Stimulated activated CD4-positive, alpha-beta T cell treated with anti-CD3 and anti-CD28 coated beads, TNF-alpha, amount 100 ng/mL, for 1 hour (primary cell): ENCODE results near the gene CDC5L.
A peak's percentile ranks its signal among the peaks of the same experiment; 100 is the strongest.
"Not testable (repeated sequence)": the region's sequence is repeated elsewhere in the genome, so short reads cannot be mapped to it uniquely, and the experiment has no call there.

Source experiments
- DNase-seq, 3 donors: peaks; one replicate each; pipeline ENCODE4 v3.0.0-alpha.2; 2020; ENCODE audit warnings: low read depth in 3 of 3, low spot score in 1 of 3

Gene CDC5L

DNA sequence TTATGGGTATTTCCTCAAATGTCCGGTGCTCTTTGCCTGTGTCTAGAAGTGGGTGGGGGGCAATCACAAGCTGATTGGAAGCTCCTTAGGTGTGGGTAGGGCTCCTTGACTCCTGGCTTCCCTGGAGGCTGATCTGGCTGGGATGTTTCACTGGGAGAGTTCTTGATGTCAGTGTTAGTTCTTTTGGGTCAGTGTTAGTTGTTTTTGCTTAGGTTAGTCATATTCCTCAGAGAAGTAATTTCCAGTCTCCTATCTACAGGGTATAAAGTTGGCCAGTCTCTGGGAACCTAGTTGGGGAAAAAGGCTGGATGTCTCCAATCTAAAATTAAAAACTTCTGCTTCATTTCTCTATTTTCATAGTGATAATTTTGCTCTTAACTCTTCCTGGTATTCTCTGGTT is 23.6 kb downstream of the CDC5L start:
- no peak for DNase-seq

DNA sequence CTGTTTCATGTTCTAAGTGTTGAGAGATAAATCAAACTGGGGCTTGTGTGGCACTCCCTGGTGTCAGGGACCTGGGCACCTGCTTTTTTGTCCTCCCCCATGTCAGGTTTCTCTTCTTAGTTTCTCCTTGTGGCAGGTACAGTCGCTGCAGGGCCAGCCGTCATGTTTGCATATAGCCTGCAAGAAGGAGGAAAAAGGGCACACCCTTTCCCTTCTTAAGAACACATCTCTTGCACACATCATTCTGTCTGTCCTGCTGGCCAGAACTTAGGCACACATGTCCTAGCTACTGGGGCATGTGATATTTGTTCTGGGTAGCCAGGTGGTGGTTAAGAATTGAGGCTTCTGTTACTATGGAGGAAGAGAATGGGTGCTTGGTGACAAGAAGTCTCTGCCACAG is 27.9 kb downstream of the CDC5L start:
- no peak for DNase-seq

DNA sequence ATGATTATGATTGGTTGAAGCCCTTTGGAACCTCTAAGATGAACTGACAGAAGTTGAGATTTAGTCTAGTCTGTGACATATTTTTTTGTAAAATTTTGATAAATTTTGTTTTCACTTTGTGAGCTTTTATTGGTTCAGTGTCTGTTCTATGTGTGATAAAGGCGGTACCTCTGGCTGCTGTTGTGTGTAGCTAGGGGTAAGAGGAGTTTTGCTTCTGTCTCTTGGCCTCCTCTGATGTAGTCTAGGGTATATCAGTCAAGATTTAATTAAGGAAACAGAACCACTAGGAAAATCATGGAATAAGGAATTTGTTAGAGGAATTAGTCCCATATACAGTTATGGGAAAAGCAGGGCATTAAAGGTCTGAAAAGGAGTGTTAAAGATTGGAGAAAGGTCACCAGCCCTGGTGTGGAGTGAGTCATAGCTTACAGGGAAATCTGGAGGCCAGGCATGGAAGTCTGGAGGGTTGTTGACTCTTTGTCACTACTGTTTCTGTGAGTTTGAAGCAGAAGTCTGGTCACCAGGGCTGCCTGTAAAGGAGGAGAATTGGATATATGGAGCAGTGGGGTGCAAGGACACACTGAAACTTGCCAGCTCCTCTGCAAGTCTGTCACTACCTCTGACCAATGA is 28.5 kb downstream of the CDC5L start:
- DNase-seq: no peak

DNA sequence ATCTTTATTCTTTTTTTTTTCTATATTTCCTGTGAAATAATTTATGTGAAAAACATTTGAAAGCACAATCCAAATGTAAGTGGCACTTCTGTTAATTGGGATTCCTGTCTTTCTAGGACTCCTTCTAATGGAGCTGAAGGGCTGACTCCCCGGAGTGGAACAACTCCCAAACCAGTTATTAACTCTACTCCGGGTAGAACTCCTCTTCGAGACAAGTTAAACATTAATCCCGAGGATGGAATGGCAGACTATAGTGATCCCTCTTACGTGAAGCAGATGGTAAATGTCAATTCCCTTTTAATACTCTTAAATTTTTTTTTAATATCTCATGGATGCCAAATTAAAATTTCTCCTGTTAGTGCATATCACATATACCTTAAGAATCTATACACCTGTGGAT is 35.0 kb downstream of the CDC5L start:
- no peak for DNase-seq

DNA sequence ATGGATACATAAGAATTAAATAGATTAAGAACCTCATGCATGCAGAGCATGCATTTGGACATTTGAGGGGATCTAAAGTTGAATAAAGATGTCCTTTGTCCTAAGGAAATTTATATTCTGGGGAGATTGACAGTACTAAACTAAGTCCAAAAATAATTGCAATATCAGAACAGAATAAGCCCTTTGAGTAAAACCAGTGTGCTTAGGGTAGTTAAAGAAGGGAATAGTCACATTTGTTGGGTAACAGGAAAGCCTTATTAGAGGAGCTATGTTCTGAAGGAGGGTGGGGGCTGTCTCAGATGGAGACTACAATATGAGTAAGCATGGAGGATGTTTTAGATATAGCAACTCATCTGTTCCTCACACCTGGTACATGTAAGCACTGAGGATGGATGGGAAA is 35.8 kb downstream of the CDC5L start:
- DNase-seq: no peak

DNA sequence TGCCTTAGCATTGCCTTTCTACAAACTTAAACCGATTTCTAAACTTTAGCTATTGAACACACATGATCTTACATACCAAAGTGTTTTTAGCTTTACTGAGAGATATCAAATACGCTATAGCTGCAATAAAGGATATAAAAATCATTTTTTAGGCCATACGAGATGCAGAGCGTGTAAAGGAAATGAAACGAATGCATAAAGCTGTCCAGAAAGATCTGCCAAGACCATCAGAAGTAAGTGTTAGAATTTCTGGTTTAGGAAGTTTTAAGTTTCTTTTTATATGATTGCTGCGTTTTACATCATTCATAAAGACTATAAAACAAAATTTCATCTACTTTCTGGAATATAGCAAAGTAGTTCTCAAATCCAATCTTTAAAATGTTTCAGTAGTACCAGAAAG is 38.4 kb downstream of the CDC5L start:
- no peak for DNase-seq

DNA sequence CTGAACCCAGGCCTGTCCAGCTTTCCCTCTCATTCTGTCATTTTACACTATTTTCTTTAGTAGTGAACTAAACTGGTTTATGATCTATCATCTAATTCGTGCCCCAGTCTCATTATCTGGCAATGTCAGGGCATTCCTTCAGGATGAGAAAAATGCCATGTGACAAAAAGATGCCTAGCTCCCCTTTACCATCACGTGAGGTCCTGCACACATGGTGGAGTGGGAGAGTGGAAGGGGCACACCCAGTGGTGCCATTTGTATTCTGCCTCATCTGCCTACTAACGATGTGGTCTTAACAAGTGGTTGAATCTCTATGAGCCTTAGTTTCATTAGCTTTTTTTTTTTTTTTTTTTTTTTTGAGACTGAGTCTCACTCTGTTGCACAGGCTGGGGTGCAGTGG is 41.2 kb downstream of the CDC5L start:
- no peak for DNase-seq

DNA sequence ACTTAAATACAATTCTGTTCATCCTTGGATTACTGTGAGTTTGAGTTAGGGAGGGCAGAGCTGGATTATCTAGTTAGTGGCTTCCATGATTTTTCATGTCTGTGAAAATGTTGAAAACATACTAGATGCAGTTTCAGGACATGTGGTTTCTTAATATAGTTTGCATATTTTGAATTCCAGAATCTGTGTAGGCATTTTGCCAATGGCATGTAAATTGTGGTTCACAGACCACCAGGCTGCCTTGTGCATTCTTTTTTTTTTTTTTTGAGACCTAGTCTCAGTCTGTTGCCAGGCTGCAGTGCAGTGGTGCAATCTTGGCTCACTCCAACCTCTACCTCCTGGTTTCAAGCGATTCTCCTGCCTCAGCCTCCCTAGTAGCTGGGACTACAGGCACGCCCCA is 42.8 kb downstream of the CDC5L start:
- no peak for DNase-seq

DNA sequence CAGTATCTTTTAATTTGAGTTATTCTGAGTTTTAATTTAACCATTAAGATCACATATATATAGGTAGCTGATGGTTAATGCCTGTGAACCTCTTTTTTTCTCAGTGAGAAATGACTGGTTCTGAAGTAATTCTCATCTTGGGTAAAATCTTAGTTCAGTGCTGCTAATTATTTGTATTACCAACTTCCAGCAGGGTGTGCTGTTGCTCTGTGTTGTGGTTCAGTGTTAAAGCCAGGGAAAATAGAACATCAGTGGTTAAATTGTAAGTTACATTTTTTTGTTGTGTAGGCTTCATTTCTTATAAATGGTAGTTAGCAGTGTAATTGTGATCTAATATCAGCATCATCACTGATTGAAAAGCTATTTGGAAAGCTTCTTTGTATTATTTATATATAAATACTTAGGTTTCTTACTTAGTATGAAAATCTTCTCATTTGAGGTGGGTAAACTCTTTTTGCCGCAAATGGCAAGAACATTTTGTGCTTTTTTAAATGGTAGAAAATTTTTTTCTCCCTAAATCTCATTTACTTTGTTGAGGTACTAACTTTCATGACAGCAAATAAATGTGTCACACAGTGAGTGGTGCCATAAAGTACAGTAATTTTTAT is 43.7 kb downstream of the CDC5L start:
- DNase-seq: peak in 1 of 3 donors; percentile 9

DNA sequence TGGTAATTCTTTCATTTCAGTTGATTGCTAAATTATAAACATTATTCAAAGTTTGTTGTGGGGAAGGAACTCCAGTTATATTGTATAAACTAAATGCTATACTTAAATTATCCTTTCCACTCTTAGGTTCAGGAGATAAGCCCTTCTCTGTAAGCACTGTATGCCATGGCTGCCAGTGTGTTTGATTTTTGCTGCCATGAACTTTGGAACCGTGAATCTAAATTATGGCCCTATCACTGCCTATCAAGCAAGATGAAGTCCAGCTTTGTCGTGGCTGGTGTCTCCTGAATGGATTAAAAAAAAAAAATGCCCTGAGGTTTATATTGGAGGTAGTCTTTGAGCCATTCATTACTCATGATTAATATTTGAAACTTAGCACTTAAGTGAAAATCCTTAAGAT is 44.7 kb downstream of the CDC5L start:
- no peak for DNase-seq

DNA sequence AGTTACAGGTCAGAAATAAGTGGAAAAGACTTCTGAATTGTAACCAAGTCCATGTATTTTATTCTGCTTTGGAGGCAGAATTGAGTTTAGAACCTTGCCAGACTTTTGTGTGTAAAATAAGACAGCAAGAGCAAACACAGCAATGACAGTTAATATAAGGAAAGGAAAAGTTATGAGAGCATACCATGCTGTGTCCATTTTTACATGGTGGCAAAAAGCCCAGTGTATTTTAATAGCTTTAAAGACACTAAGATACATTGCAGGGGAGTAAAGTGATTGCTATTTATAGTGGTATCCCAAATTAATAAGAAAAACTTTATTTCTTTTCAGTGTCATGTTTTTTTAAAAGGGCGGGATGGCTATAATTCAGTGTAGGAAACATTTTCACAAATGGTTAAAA is 45.2 kb downstream of the CDC5L start:
- no peak for DNase-seq

DNA sequence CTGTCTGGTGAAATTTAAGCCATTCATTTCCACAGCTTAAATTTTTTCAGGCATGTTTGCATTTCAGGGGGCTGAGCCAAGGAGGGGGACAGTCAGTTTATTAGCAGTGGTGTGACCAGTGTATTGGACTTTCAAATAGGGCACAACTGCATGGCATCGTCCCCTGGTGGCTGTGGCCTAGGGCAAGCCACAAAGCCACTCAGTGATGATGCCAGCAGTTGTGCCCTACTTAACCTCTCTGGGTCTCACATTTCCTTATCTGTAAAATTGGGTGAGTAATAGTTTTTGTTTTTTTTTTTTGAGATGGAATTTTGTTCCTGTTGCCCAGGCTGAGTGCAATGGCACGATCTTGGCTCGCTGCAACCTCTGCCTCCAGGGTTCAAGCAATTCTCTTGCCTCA is 48.0 kb downstream of the CDC5L start:
- no peak for DNase-seq

DNA sequence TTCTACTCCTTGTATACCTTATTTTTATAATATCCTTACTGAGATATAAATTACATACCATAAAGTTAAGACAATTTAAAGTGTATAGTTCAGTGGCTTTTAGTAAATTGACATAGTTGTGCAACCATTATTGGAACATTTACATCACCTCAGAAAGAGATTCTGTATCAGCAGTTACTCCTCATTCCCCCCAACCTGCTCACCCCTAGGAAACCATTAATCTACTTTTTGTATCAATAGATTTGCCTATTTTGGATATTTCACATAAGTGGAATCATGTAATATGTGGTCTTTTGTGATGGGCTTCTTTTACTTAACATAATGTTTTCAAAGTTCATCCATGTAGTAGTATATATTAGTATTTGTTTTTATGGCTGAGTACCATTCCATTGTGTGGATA is 51.3 kb downstream of the CDC5L start:
- DNase-seq: no peak

DNA sequence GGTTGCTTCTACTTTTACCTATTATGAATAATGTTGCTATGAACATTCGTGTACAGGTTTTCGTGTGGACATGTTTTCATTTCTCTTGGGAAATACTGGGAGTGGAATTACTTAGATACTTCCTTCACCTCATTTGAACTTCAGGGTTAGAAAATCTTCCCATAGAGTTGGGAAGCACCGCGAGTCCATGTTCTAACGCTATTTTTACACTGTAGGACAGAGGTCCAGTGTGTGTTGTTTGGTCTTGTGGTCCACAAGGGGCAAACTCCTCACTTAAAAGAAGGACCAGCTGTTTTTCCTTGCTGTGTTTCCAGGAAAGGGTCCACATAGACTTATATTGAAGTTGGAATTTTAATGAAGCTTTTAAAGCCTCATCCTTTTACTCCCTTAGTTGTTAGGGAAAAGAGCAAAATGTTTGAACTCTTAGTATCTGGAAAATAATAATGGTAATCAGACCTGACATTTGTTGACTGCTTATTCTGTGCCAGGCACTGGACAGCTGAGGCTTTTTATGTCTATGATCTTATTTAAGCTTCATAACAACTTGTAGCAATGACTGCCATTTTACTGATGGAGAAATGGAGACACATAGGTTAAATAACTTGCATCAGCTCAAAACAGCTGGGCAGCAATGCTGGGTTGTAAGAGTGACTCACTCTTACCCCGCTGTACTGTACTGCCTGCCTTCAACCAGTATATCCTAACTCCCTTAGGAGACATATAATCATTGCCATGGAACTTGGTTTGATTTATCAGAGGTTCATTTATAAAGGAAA is 52.0 kb downstream of the CDC5L start:
- no peak for DNase-seq

DNA sequence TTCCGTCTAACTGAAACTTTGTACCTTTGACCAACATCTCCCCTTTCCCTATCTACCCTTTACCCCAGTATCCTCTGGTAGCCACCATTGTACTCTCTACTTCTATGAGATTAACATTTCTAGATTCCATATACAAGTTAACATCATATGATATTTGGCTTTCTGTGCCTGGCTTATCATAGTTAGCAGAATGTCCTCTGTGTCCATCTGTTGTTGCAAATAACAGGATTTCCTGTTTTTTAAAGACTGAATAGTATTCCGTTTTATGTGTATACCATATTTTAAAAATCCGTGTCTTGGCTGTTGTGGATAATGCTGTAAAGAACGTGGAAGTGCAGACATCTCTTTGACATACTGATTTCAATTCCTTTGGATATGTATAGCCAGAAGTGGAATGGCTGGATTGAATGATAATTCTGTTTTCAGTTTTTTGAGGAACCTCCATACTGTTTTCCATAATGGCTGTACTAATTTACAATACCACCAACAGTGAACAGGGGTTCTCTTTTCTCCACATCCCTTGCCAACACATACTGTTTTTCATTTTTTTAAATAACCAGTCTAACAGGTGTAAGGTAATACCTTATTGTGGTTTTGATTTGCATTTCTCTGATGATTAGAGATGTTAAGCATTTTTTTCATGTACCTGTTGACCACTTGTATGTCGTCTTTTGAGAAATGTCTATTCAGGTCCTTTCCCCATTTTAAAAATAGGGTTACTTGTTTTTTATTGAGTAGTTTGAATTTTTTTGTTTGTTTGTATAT is 53.8 kb downstream of the CDC5L start:
- DNase-seq: no peak

DNA sequence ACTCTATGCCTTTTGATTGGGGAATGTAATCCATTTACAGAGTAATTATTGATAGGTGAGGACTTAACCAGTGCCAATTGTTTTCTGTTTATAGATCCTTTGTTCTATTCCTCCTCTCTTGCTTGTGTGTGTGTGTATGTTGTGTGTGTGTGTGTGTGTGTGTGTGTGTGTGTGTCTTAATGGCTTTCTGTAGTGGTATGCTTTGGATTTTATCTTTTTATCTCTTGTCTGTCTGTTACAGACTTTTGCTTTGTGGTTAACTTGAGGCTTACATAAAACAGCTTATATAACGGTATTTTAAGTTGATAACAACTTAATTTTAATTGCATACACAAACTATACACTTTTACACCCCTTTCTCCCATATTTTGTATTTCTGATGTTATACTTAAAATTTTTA is 54.7 kb downstream of the CDC5L start:
- no peak for DNase-seq

DNA sequence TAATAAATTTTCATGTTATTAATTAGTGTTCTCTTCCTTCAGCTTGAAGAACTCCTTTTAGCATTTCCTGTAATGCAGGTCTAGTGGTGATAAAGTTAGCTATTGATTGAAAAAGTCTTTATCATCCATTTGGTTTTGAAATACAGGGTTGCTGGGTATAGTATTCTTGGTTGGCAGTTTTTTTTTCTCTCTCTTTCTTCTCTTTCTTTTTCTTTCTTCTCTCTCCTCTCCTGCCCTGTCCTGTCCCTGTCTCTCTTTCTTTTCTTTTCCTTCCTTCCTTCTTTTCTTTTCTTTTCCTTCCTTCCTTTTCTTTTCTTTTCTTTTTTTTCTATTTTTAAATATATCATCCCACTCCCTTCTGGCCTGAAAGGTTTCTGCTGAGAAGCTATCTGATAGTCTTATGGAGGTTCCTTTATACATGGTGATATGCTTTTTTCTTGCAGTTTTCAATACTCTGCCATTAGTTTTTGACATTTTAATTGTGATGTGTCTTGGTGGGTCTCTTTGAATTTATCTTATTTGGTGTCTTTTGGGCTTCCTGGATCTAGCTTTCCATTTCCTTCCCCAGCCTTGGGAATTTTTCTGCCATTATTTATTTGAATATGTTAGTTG is 55.4 kb downstream of the CDC5L start:
- DNase-seq: no peak

DNA sequence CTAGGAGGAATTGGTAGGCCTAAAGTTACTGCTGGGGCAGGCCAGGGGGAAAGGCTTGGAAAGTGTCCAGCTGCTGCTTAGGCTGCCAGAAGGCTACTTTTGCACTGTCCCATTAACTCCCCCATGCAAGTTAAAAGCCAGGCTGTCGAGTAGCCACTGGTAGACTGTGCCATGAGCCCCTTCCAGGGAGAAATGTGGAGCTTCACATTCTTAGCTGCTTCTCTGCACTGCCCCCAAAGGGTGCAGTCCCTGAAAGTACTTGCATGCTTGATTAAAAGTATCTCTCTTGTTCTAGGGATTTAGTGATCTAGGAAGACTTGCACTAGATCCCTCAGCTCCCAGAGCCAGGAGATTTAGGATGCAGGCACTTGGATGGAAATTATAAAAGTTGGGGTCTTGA is 57.3 kb downstream of the CDC5L start:
- DNase-seq: no peak

DNA sequence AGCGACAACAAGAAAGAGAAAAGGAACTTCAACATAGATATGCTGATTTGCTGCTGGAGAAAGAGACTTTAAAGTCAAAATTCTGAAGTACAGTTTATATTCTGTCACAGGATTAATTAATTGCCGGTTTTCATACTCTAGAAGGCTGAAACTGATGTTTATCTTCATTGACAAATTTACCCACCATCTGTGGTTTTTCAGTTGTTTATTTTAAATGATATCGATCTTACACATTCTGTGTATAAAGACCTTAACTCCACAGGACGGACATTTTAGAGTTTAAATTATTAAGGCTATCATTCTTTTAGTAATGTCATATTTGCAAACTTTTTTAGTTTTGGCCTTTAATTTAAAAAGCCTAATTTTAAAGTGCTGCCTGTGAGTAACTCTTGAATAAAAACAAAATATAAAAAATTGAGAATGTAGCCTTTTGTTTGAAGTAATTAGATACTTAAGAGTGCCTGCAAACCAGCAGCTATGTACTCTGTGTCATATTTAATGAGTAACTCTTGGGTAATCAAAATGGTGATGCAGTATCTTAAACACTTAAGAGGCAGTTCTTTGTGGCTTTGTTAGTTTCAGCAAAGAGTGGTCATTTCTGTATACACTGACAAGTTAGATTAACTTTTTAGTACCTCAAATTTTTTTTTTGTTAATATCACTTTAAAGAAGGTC is 59.3 kb downstream of the CDC5L start:
- no peak for DNase-seq

DNA sequence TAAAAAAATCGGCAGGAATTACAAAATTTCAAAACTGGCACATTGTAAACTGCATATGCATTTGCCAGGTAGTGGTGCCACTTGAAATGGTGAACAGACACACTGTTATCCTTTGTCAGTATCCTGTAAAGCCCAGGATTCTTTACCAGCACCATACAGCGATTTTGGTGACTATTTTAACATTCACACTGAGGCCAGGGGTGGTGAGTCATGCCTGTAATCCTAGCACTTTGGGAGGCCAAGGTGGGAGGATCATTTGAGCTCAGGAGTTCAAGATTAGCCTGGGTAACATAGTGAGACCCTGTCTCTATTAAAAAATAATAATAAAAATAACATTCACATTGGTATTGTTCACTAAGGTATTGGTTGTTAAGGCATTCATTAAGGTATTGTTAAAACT is 61.7 kb downstream of the CDC5L start:
- DNase-seq: not testable (repeated sequence)
